H1 (cell line): ENCODE results near the gene PPM1N. TPM values are rescaled to one million over a fixed set of nuclear protein-coding genes. Genes with fewer than 3 reads are reported as not detected.
A peak's percentile ranks its signal among the peaks of the same experiment; 100 is the strongest.

Experiments used
- CTCF ChIA-PET: fragments of 300-600 bp; sonication (Branson Sonifier 250); formaldehyde crosslinking; loops from one replicate; lab custom pipeline; 2021; ENCODE audit not compliant: partially characterized antibody; lab: Charles Lee
- POLR2A ChIA-PET: fragments of 300-600 bp; sonication (Branson Sonifier 250); formaldehyde crosslinking; loops from one replicate; lab custom pipeline; 2021; ENCODE audit warnings: inconsistent platforms; ENCODE audit not compliant: partially characterized antibody; lab: Charles Lee
- DNase-seq, 2 experiments: peaks; one replicate each; pipeline versions ENCODE4 v3.0.0 to v3.0.0-alpha.2; 2010 to 2022; ENCODE audit warnings: low spot score in 2 of 2, low read depth in 1 of 2, mixed read lengths in 1 of 2
- FAIRE-seq: peaks from 2 replicates; lab custom pipeline; 2011; peaks lifted over from hg19 to GRCh38; lab: Jason Lieb, UNC
- H2AFZ ChIP-seq: 2 replicates; pipeline ENCODE4 v1.8.1; 2012; ENCODE audit warnings: low read length, inconsistent platforms
- H2AK5ac ChIP-seq: 2 replicates; pipeline ENCODE4 v1.6.1; 2013; ENCODE audit warnings: low read depth, low read length
- H2BK120ac ChIP-seq: replicated peaks from 2 replicates; pipeline ENCODE3; 2013; ENCODE audit warnings: low read depth, low read length, inconsistent platforms
- H2BK12ac ChIP-seq: 2 replicates; pipeline ENCODE4 v1.6.1; 2013; ENCODE audit warnings: low read depth, low read length
- H2BK15ac ChIP-seq: 2 replicates; pipeline ENCODE4 v1.6.1; 2013; ENCODE audit warnings: low read length
- H2BK20ac ChIP-seq: 2 replicates; pipeline ENCODE4 v1.6.1; 2013; ENCODE audit warnings: low read length
- H2BK5ac ChIP-seq: 2 replicates; pipeline ENCODE4 v1.6.1; 2013; ENCODE audit warnings: low read depth, low read length
- H3K14ac ChIP-seq: 2 replicates; pipeline ENCODE4 v1.6.1; 2013; ENCODE audit warnings: inconsistent platforms; ENCODE audit not compliant: insufficient read length
- H3K18ac ChIP-seq: 2 replicates; pipeline ENCODE4 v1.6.1; 2013; ENCODE audit warnings: low read length; ENCODE audit errors: extremely low read depth
- H3K23ac ChIP-seq: 2 replicates; pipeline ENCODE4 v1.6.1; 2013; ENCODE audit warnings: inconsistent platforms; ENCODE audit not compliant: insufficient read length
- H3K23me2 ChIP-seq: 2 replicates; pipeline ENCODE4 v1.6.1; 2013; ENCODE audit warnings: low read depth, low read length
- H3K27ac ChIP-seq: 2 replicates; pipeline ENCODE4 v1.6.1; 2011; ENCODE audit warnings: low read depth, low read length, inconsistent platforms
- H3K27me3 ChIP-seq, 4 experiments: replicated peaks in 1 of 4; 1 replicate in 1 of 4; 2 replicates in 3 of 4; pipeline versions ENCODE4 v1.6.1 to v1.8.1; 2011 to 2013; ENCODE audit warnings: low read length in 3 of 4, mild to moderate bottlenecking in 3 of 4, inconsistent platforms in 2 of 4, mixed read lengths in 2 of 4, moderate library complexity in 1 of 4; ENCODE audit not compliant: control insufficient read depth in 3 of 4, insufficient read depth in 3 of 4; ENCODE audit errors: extremely low read depth in 1 of 4
- H3K36me3 ChIP-seq, 4 experiments: 2 replicates each; pipeline versions ENCODE4 v1.6.1 to v1.8.1; 2011 to 2013; ENCODE audit warnings: mild to moderate bottlenecking in 4 of 4, low read length in 3 of 4, moderate library complexity in 2 of 4, control low read depth in 1 of 4, inconsistent platforms in 1 of 4; ENCODE audit not compliant: insufficient read depth in 4 of 4, control insufficient read depth in 2 of 4
- H3K4ac ChIP-seq: replicated peaks from 2 replicates; pipeline ENCODE3; 2013; ENCODE audit warnings: low read length, low read depth, mixed read lengths, inconsistent platforms; ENCODE audit not compliant: insufficient read length
- H3K4me1 ChIP-seq, 4 experiments: replicated peaks in 1 of 4; 1 replicate in 1 of 4; 2 replicates in 3 of 4; pipeline versions ENCODE4 v1.6.1 to v1.8.1; 2011 to 2013; ENCODE audit warnings: low read length in 3 of 4, inconsistent platforms in 2 of 4, mixed read lengths in 1 of 4; ENCODE audit not compliant: insufficient read depth in 4 of 4, control insufficient read depth in 3 of 4
- H3K4me2 ChIP-seq, 2 experiments: 2 replicates each; pipeline versions ENCODE4 v1.6.1 to v1.8.1; 2011 to 2013; ENCODE audit warnings: low read depth in 2 of 2, low read length in 2 of 2, control low read depth in 1 of 2, inconsistent platforms in 1 of 2, mild to moderate bottlenecking in 1 of 2; ENCODE audit not compliant: insufficient read depth in 1 of 2
- H3K4me3 ChIP-seq, 4 experiments: fragments of 200-600, 300-600 bp in 1 of 4; sonication (generic), shearing (Covaris generic), sonication (Bioruptor Twin) in 1 of 4; 2 replicates each; pipeline versions ENCODE4 v1.5.1 to v1.8.1; 2011 to 2016; ENCODE audit warnings: low read length in 4 of 4, low read depth in 3 of 4, control low read depth in 2 of 4, inconsistent platforms in 2 of 4, mild to moderate bottlenecking in 2 of 4, mixed read lengths in 1 of 4, moderate library complexity in 1 of 4; ENCODE audit not compliant: insufficient read depth in 2 of 4; ENCODE audit errors: extremely low read depth in 1 of 4
- H3K56ac ChIP-seq: replicated peaks from 2 replicates; pipeline ENCODE3; 2013; ENCODE audit warnings: low read depth, mild to moderate bottlenecking, mixed read lengths, low read length, inconsistent platforms; ENCODE audit not compliant: insufficient read length
- H3K79me1 ChIP-seq: 2 replicates; pipeline ENCODE4 v1.6.1; 2013; ENCODE audit warnings: low read depth, low read length, control low read depth
- H3K79me2 ChIP-seq, 2 experiments: 2 replicates each; pipeline versions ENCODE4 v1.6.1 to v1.8.1; 2012 to 2013; ENCODE audit warnings: low read length in 2 of 2, mild to moderate bottlenecking in 2 of 2, inconsistent platforms in 1 of 2; ENCODE audit not compliant: insufficient read depth in 2 of 2, control insufficient read depth in 1 of 2
- H3K9ac ChIP-seq, 4 experiments: replicated peaks in 1 of 4; 1 replicate in 1 of 4; 2 replicates in 3 of 4; pipeline versions ENCODE4 v1.6.1 to v1.8.1; 2011 to 2013; ENCODE audit warnings: low read depth in 3 of 4, low read length in 3 of 4, control low read depth in 2 of 4, mild to moderate bottlenecking in 2 of 4, moderate library complexity in 2 of 4, inconsistent platforms in 1 of 4; ENCODE audit errors: extremely low read depth in 1 of 4
- H3K9me3 ChIP-seq, 2 experiments: 2 replicates each; pipeline versions ENCODE4 v1.6.1 to v1.8.1; 2012 to 2013; ENCODE audit warnings: mild to moderate bottlenecking in 2 of 2, moderate library complexity in 2 of 2, control low read depth in 1 of 2, inconsistent platforms in 1 of 2, low read depth in 1 of 2, low read length in 1 of 2, mixed read lengths in 1 of 2; ENCODE audit not compliant: insufficient read depth in 2 of 2
- H4K20me1 ChIP-seq, 2 experiments: replicated peaks in 1 of 2; 2 replicates each; pipeline versions ENCODE3 to v1.8.1; 2011 to 2013; ENCODE audit warnings: inconsistent platforms in 2 of 2, low read length in 2 of 2, mild to moderate bottlenecking in 1 of 2; ENCODE audit not compliant: insufficient read depth in 2 of 2, control insufficient read depth in 1 of 2
- H4K5ac ChIP-seq: 2 replicates; pipeline ENCODE4 v1.6.1; 2013; ENCODE audit warnings: low read length, low read depth, mixed read lengths, inconsistent platforms; ENCODE audit not compliant: insufficient read length
- H4K8ac ChIP-seq: 2 replicates; pipeline ENCODE4 v1.8.0; 2013; ENCODE audit warnings: mild to moderate bottlenecking, moderate library complexity, low read length, inconsistent platforms; ENCODE audit not compliant: insufficient read depth; ENCODE audit errors: extremely low read depth
- H4K91ac ChIP-seq: replicated peaks from 2 replicates; pipeline ENCODE3; 2013; ENCODE audit warnings: low read length, mixed read lengths, inconsistent platforms; ENCODE audit not compliant: insufficient read length
- GTF2F1 ChIP-seq: IDR thresholded peaks from 2 replicates; pipeline ENCODE4 v1.6.1; 2012; ENCODE audit warnings: low read depth, low read length, improper control_type of control experiment, borderline replicate concordance
- HDAC6 ChIP-seq: IDR thresholded peaks from one replicate; pipeline ENCODE4 v1.7.1; 2012; ENCODE audit warnings: low read depth, mild to moderate bottlenecking, inconsistent platforms, low read length, moderate library complexity
- JUND ChIP-seq: IDR thresholded peaks from 2 replicates; pipeline ENCODE4 v1.6.1; 2011; ENCODE audit warnings: mild to moderate bottlenecking, improper control_type of control experiment, low read length
- KDM5A ChIP-seq: fragments of 200-600 bp; IDR thresholded peaks from 2 replicates; pipeline ENCODE4 v1.7.1; 2012; ENCODE audit warnings: mild to moderate bottlenecking, low read length, inconsistent platforms, mixed read lengths
- SP2 ChIP-seq: IDR thresholded peaks from 2 replicates; pipeline ENCODE4 v1.6.1; 2012; ENCODE audit warnings: mild to moderate bottlenecking, low read length, inconsistent platforms
- SUZ12 ChIP-seq: fragments of 200-600 bp; sonication (generic); IDR thresholded peaks from 2 replicates; pipeline ENCODE4 v1.6.1; 2012; ENCODE audit warnings: mild to moderate bottlenecking, inconsistent platforms, low read length, moderate library complexity, mixed read lengths
- TBP ChIP-seq: IDR thresholded peaks from 2 replicates; pipeline ENCODE4 v1.6.1; 2011; ENCODE audit warnings: low read depth, low read length, improper control_type of control experiment
- USF2 ChIP-seq: IDR thresholded peaks from 2 replicates; pipeline ENCODE4 v1.6.1; 2011; ENCODE audit warnings: low read length, improper control_type of control experiment
- YY1 ChIP-seq: IDR thresholded peaks from 2 replicates; pipeline ENCODE4 v1.6.1; 2011; ENCODE audit warnings: low read depth, mild to moderate bottlenecking, low read length
- WGBS, 2 experiments: shearing (Covaris generic) in 1 of 2; methylation state at CpG; one replicate each; pipeline versions ENCODE4 v1.1.6 to v1.1.7; 2013 to 2015; ENCODE audit warnings: low lambda C conversion rate in 2 of 2, mixed read lengths in 2 of 2, inconsistent platforms in 1 of 2, low coverage in 1 of 2, missing lambda C conversion rate in 1 of 2; ENCODE audit not compliant: insufficient replicate concordance in 2 of 2, insufficient coverage in 1 of 2, insufficient read length in 1 of 2; ENCODE audit errors: extremely low coverage in 1 of 2, missing lambda C conversion rate in 1 of 2; 5-methylcytosine and 5-hydroxymethylcytosine counted together
- polyA plus RNA-seq, 7 experiments: library from polyadenylated mRNA; depleted of rRNA in 3 of 7; stranded (reverse) in 5 of 7; unstranded in 2 of 7; fragments of >200 nt in 5 of 7; fragments of 200-250 nt in 2 of 7; gene quantifications; 1 replicate in 5 of 7; 2 replicates in 1 of 7; 4 replicates in 1 of 7; pipeline versions ENCODE4 v1.2.1 to v1.2.3, GENCODE V29; 2011 to 2013; ENCODE audit warnings: missing spikeins in 2 of 7, mixed read lengths in 2 of 7
- total RNA-seq: library from RNA; stranded (reverse); fragmentation: NEBNext Ultra II Directional; extraction: Animal tissue kit (Norgen Biotek cat#: 25700); gene quantifications from 2 replicates; pipeline ENCODE4 v1.2.1, GENCODE V29; 2021
- TF ChIP-seq, protein P1 (sequence below): IDR thresholded peaks from 2 replicates; pipeline ENCODE4 v1.6.1; 2011; ENCODE audit warnings: low read depth, mild to moderate bottlenecking, low read length; ENCODE audit not compliant: insufficient read depth

PPM1N gene
- total and polyA plus RNA-seq, 2 of the 8 experiments (the other 6 are each of a cell fraction or from before 2014, with no cell fraction given): 12.2 to 14.4 TPM

DNA sequence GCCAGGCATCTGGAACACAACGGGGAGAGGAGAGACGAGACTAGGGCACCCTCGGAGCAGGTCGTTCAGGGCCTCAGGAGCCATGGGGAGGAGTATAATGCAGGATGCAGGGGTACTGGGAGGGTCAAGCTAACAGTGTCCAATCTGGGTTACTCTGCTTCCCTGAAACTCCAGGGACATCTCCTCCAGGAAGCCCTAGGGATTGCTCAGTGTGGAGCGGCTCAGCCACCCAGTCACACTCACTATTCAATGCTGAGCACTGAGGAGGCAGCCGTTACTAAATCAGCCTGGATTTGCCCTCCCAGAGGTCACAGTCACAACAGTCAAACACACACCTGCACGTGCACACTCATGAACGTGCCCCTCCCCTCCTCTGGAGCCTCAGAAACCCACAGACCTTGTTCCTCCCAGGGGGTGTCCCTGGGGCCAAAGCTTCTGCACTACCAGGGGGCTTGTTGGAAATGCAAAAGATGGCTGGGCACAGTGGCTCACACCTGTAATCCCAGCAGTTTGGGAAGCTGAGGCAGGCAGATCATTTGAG, 37.4 kb upstream of the PPM1N start:
- no peak overlapping the region for H3K4ac ChIP-seq
- H3K4me1 ChIP-seq: peaks cover 0 to 7% (median 4%) of the 10 kb centered on the region in 4 experiments; a peak in 5 of 7 replicates
- TF ChIP-seq SP2: no peak
- TF ChIP-seq USF2: no peak
- no peak for TF ChIP-seq HDAC6
- no peak for TF ChIP-seq GTF2F1
- no peak for TF ChIP-seq YY1
- TF ChIP-seq KDM5A: no peak
- TF ChIP-seq, protein P1, sequence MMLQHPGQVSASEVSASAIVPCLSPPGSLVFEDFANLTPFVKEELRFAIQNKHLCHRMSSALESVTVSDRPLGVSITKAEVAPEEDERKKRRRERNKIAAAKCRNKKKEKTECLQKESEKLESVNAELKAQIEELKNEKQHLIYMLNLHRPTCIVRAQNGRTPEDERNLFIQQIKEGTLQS: no peak
- TF ChIP-seq JUND: no peak
- no peak for TF ChIP-seq TBP
- no peak for TF ChIP-seq SUZ12
- H3K4me3 ChIP-seq: no peak overlapping the region
- H3K4me2 ChIP-seq: no peak overlapping the region
- peak overlapping the region in 1 of 4 experiments; percentile 11; a peak in 2 of 7 replicates for H3K9ac ChIP-seq
- H3K79me2 ChIP-seq: no peaks in the 10 kb centered on the region
- no peak overlapping the region for H3K23ac ChIP-seq
- ChIA-PET POLR2A (interaction anchor here (0.6 to 2.1 kb wide), 3 partner anchors 9 to 43 kb away, joined by 3 to 11 read pairs (median 4); no protein-coding TSS in a partner anchor), CTCF (interaction anchor here (0.6 to 32.9 kb wide), 10 partner anchors 8 to 125 kb away, joined by 3 to 760 read pairs (median 4); partner anchors contain the start of gene ERCC1)
- no peak overlapping the region for H4K5ac ChIP-seq
- H2BK5ac ChIP-seq: no peak overlapping the region
- FAIRE-seq (no peak), DNase-seq (no peak)
- H2BK120ac ChIP-seq: no peak overlapping the region
- WGBS, 2 experiments: 78% methylated on average over 8 of the region's 8 CpGs; no CpG with 5 or more reads in 1 of the 2 experiments
- no peaks in the 10 kb centered on the region; the same call in 1 of the 2 replicates for H3K79me1 ChIP-seq
- no peaks in the 10 kb centered on the region for H3K23me2 ChIP-seq
- H2AK5ac ChIP-seq: no peak overlapping the region
- H4K20me1 ChIP-seq: no peaks in the 10 kb centered on the region
- H2AFZ ChIP-seq: no peak overlapping the region
- no peak overlapping the region for H3K18ac ChIP-seq
- H2BK12ac ChIP-seq: no peak overlapping the region
- no peak overlapping the region for H3K14ac ChIP-seq
- H3K36me3 ChIP-seq: no peaks in the 10 kb centered on the region
- H4K91ac ChIP-seq: no peak overlapping the region
- H3K56ac ChIP-seq: no peak overlapping the region
- H3K9me3 ChIP-seq: no peaks in the 10 kb centered on the region
- H3K27ac ChIP-seq: no peak overlapping the region
- no peak overlapping the region for H2BK20ac ChIP-seq
- no peak overlapping the region for H4K8ac ChIP-seq
- H3K27me3 ChIP-seq: no peaks in the 10 kb centered on the region; a peak in 3 of 7 replicates
- H2BK15ac ChIP-seq: no peak overlapping the region
